HL-60 (cell line): Measurements from ENCODE around the gene KCNIP2.
A peak's percentile ranks its signal among the peaks of the same experiment; 100 is the strongest.

Experiments
- DNase-seq, 2 experiments: peaks; one replicate each; pipeline ENCODE4 v3.0.0-alpha.2; 2010 to 2020; ENCODE audit warnings: low read depth in 1 of 2, low spot score in 1 of 2
- H3K27ac ChIP-seq: fragments of 250-450 bp; sonication (Bioruptor Pico); replicated peaks from 2 replicates; pipeline ENCODE4 v1.5.1; 2020; ENCODE audit warnings: mild to moderate bottlenecking, moderate library complexity
- H3K27me3 ChIP-seq: fragments of 250-450 bp; sonication (Bioruptor Pico); 2 replicates; pipeline ENCODE4 v1.5.1; 2021; ENCODE audit warnings: mild to moderate bottlenecking, moderate library complexity; ENCODE audit not compliant: insufficient read depth, poor library complexity, severe bottlenecking
- H3K4me3 ChIP-seq: replicated peaks from 2 replicates; pipeline ENCODE4 v1.5.1; 2011; ENCODE audit warnings: mild to moderate bottlenecking, control low read depth, low read length; ENCODE audit not compliant: insufficient read depth
- GABPA ChIP-seq: IDR thresholded peaks from 2 replicates; pipeline ENCODE4 v1.6.1; 2012; ENCODE audit warnings: low read depth
- POLR2AphosphoS5 ChIP-seq: IDR thresholded peaks from 2 replicates; pipeline ENCODE4 v1.6.1; 2012; ENCODE audit warnings: low read depth
- SPI1 ChIP-seq: IDR thresholded peaks from 2 replicates; pipeline ENCODE4 v1.6.1; 2012; ENCODE audit warnings: low read depth, mild to moderate bottlenecking, borderline replicate concordance
- TF ChIP-seq, protein P1 (sequence below): IDR thresholded peaks from 2 replicates; pipeline ENCODE4 v1.6.1; 2012; ENCODE audit warnings: low read depth; ENCODE audit not compliant: insufficient replicate concordance
- TF ChIP-seq, protein P2 (sequence below): IDR thresholded peaks from one replicate; pipeline ENCODE4 v1.5.1; 2011; ENCODE audit warnings: low read length, control low read depth, inconsistent platforms; ENCODE audit not compliant: insufficient read depth

The KCNIP2 gene

GRCh38 chr10:101814466-101815071, 29.0 kb downstream of the KCNIP2 start:
- Histone ChIP-seq H3K27ac (no peak overlapping the region), H3K4me3 (peak overlapping the region; percentile 88; the same call in 1 of the 2 replicates), H3K27me3 (no peaks in the 10 kb centered on the region)
- TF ChIP-seq GABPA (no peak), POLR2AphosphoS5 (no peak), SPI1 (no peak)
- TF ChIP-seq, protein P1, sequence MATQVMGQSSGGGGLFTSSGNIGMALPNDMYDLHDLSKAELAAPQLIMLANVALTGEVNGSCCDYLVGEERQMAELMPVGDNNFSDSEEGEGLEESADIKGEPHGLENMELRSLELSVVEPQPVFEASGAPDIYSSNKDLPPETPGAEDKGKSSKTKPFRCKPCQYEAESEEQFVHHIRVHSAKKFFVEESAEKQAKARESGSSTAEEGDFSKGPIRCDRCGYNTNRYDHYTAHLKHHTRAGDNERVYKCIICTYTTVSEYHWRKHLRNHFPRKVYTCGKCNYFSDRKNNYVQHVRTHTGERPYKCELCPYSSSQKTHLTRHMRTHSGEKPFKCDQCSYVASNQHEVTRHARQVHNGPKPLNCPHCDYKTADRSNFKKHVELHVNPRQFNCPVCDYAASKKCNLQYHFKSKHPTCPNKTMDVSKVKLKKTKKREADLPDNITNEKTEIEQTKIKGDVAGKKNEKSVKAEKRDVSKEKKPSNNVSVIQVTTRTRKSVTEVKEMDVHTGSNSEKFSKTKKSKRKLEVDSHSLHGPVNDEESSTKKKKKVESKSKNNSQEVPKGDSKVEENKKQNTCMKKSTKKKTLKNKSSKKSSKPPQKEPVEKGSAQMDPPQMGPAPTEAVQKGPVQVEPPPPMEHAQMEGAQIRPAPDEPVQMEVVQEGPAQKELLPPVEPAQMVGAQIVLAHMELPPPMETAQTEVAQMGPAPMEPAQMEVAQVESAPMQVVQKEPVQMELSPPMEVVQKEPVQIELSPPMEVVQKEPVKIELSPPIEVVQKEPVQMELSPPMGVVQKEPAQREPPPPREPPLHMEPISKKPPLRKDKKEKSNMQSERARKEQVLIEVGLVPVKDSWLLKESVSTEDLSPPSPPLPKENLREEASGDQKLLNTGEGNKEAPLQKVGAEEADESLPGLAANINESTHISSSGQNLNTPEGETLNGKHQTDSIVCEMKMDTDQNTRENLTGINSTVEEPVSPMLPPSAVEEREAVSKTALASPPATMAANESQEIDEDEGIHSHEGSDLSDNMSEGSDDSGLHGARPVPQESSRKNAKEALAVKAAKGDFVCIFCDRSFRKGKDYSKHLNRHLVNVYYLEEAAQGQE = no peak
- TF ChIP-seq, protein P2, sequence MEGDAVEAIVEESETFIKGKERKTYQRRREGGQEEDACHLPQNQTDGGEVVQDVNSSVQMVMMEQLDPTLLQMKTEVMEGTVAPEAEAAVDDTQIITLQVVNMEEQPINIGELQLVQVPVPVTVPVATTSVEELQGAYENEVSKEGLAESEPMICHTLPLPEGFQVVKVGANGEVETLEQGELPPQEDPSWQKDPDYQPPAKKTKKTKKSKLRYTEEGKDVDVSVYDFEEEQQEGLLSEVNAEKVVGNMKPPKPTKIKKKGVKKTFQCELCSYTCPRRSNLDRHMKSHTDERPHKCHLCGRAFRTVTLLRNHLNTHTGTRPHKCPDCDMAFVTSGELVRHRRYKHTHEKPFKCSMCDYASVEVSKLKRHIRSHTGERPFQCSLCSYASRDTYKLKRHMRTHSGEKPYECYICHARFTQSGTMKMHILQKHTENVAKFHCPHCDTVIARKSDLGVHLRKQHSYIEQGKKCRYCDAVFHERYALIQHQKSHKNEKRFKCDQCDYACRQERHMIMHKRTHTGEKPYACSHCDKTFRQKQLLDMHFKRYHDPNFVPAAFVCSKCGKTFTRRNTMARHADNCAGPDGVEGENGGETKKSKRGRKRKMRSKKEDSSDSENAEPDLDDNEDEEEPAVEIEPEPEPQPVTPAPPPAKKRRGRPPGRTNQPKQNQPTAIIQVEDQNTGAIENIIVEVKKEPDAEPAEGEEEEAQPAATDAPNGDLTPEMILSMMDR = no peak
- DNase-seq = no peak

DNA sequence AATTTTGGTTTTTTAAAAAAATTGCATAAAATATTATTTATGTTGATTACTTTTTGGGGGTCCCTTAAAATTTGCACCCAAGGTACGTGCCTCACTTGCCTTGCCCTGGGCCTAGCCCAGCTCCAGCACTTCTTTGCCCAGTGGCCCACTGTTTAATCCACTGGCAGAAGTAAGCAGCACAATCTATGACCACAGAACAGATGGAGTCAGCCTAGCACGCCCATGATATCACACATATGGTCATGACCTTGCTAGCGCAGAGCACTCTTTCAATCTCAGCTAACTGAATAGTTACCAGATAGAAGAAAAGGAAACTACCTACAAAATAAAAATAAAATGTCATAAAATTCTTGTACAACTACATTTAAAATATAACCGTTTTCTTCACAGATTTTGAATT, 31.0 kb downstream of the KCNIP2 start:
- no peak for DNase-seq
- TF ChIP-seq, protein P1 = no peak
- no peak for TF ChIP-seq GABPA
- TF ChIP-seq SPI1 = no peak
- TF ChIP-seq, protein P2 = no peak
- TF ChIP-seq POLR2AphosphoS5 = no peak
- H3K27ac ChIP-seq = no peak overlapping the region
- no peak overlapping the region for H3K4me3 ChIP-seq
- no peaks in the 10 kb centered on the region for H3K27me3 ChIP-seq

DNA sequence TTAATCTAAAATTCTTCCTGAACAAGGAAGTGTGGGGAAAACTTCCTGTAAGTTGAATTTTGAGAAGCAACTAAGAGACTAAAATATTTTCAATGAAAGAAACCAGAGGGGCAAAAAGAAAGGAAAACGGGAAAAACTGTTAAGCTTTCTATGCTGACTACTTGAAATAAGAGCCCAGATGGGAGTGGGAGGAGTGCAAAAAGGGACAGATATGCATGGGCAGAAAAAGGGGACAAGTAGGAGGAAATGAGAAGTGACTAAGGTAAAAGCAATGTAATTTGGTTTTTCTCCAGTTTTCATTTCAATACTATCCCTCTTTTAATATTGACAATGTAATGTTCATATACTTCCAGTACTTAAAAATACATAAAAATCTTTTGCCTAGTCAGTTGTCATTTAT, 36.4 kb downstream of the KCNIP2 start:
- Histone ChIP-seq H3K27me3 (no peaks in the 10 kb centered on the region), H3K4me3 (no peak overlapping the region), H3K27ac (no peak overlapping the region)
- TF ChIP-seq GABPA = no peak
- TF ChIP-seq SPI1 = no peak
- TF ChIP-seq, protein P1 = no peak
- TF ChIP-seq, protein P2 = no peak
- no peak for TF ChIP-seq POLR2AphosphoS5
- no peak for DNase-seq
